Activated T-cell treated with anti-CD3 and anti-CD28 coated beads, Interleukin-2, amount 50 U/mL, for 72 hours (primary cell): ENCODE results near the gene FBXW7. TPM values are rescaled to one million over a fixed set of nuclear protein-coding genes. Genes with fewer than 3 reads are reported as not detected.

ENCODE experiments used
- ATAC-seq, 2 donors: fragments of 150-1000 bp; cut with Tn5 transposase; replicated peaks in 1 of 2; 2 replicates each; pipeline ENCODE4 v1.10.0; 2021; ENCODE audit warnings: moderate library complexity in 2 of 2, mild to moderate bottlenecking in 1 of 2
- DNase-seq, 2 donors: peaks; one replicate each; pipeline ENCODE4 v3.0.0; 2021 to 2022; ENCODE audit warnings: mixed read lengths in 1 of 2
- H3K27ac Mint-ChIP-seq: one replicate; pipeline ENCODE4 v1.8.0; 2022; ENCODE audit warnings: mild to moderate bottlenecking, moderate library complexity, mixed read lengths
- H3K27me3 Mint-ChIP-seq: one replicate; pipeline ENCODE4 v1.8.0; 2022; ENCODE audit warnings: low read depth, mixed read lengths
- H3K36me3 Mint-ChIP-seq, 2 donors: one replicate each; pipeline ENCODE4 v1.8.0; 2022; ENCODE audit warnings: mixed read lengths in 2 of 2, mild to moderate bottlenecking in 1 of 2; ENCODE audit not compliant: insufficient read depth in 2 of 2
- H3K4me1 Mint-ChIP-seq: one replicate; pipeline ENCODE4 v1.8.0; 2022; ENCODE audit warnings: low read depth, mixed read lengths
- H3K4me3 Mint-ChIP-seq, 2 donors: one replicate each; pipeline ENCODE4 v1.8.0; 2022; ENCODE audit warnings: mild to moderate bottlenecking in 2 of 2, mixed read lengths in 2 of 2, moderate library complexity in 2 of 2
- H3K9me3 Mint-ChIP-seq, 2 donors: one replicate each; pipeline ENCODE4 v1.8.0; 2022; ENCODE audit warnings: mixed read lengths in 2 of 2
- total RNA-seq, 2 donors: library from RNA; stranded (reverse); gene quantifications; one replicate each; pipeline ENCODE4 v1.2.3, GENCODE V29; 2022

The FBXW7 gene
- total RNA-seq, 2 donors from 2014 or later: 37.6 to 40.9 TPM

GRCh38 chr4:152471251-152471792, 64.6 kb downstream of the FBXW7 start:
- Mint-ChIP-seq H3K27ac (no peak overlapping the region), H3K9me3 (peaks cover 0 to 2% of the 10 kb centered on the region in 2 donors), H3K36me3 (peaks cover 0 to 2% of the 10 kb centered on the region in 2 donors), H3K27me3 (no peaks in the 10 kb centered on the region), H3K4me1 (peaks cover 5% of the 10 kb centered on the region), H3K4me3 (no peak overlapping the region)
- DNase-seq: no peak
- ATAC-seq: no peak

GRCh38 chr4:152468408-152468807, 67.5 kb downstream of the FBXW7 start:
- ATAC-seq (no peak), DNase-seq (no peak)
- H3K27ac Mint-ChIP-seq: no peak overlapping the region
- peaks cover 0 to 4% of the 10 kb centered on the region in 2 donors for H3K36me3 Mint-ChIP-seq
- H3K9me3 Mint-ChIP-seq: peaks cover 0 to 2% of the 10 kb centered on the region in 2 donors
- H3K4me1 Mint-ChIP-seq: peaks cover 21% of the 10 kb centered on the region
- H3K4me3 Mint-ChIP-seq: no peak overlapping the region
- no peaks in the 10 kb centered on the region for H3K27me3 Mint-ChIP-seq

- Mint-ChIP-seq H3K4me1 (peaks cover 34% of the 10 kb centered on the region), H3K9me3 (peaks cover 0 to 2% of the 10 kb centered on the region in 2 donors), H3K27ac (peak overlapping the region; percentile 8), H3K27me3 (no peaks in the 10 kb centered on the region), H3K36me3 (peaks cover 0 to 4% of the 10 kb centered on the region in 2 donors), H3K4me3 (no peak overlapping the region)
- DNase-seq: no peak
- no peak for ATAC-seq
Measured at GRCh38 chr4:152467101-152467500, 68.8 kb downstream of the FBXW7 start.

GRCh38 chr4:152464030-152464823, 71.7 kb downstream of the FBXW7 start:
- Mint-ChIP-seq H3K9me3 (peaks cover 0 to 2% of the 10 kb centered on the region in 2 donors), H3K27me3 (no peaks in the 10 kb centered on the region), H3K27ac (peak overlapping the region; percentile 79), H3K4me1 (peaks cover 56% of the 10 kb centered on the region), H3K4me3 (peak overlapping the region; percentile 42 to 77), H3K36me3 (peaks cover 0 to 2% of the 10 kb centered on the region in 2 donors)
- DNase-seq: no peak
- ATAC-seq: peak in 1 of 2 donors; percentile 52

GRCh38 chr4:152463562-152463961, 72.3 kb downstream of the FBXW7 start:
- peaks cover 0 to 2% of the 10 kb centered on the region in 2 donors for H3K36me3 Mint-ChIP-seq
- peak overlapping the region; percentile 42 to 77 for H3K4me3 Mint-ChIP-seq
- H3K27me3 Mint-ChIP-seq: no peaks in the 10 kb centered on the region
- DNase-seq (no peak), ATAC-seq (no peak)
- peak overlapping the region; percentile 79 for H3K27ac Mint-ChIP-seq
- H3K4me1 Mint-ChIP-seq: peaks cover 63% of the 10 kb centered on the region
- H3K9me3 Mint-ChIP-seq: peaks cover 0 to 2% of the 10 kb centered on the region in 2 donors

- Mint-ChIP-seq H3K27ac (peak overlapping the region; percentile 62), H3K36me3 (peaks cover 0 to 2% of the 10 kb centered on the region in 2 donors), H3K9me3 (peaks cover 0 to 2% of the 10 kb centered on the region in 2 donors), H3K4me3 (no peak overlapping the region), H3K27me3 (no peaks in the 10 kb centered on the region), H3K4me1 (peaks cover 69% of the 10 kb centered on the region)
- DNase-seq: no peak
- ATAC-seq: no peak
Measured at GRCh38 chr4:152462695-152463094, 73.2 kb downstream of the FBXW7 start.

GRCh38 chr4:152462047-152462446, 73.8 kb downstream of the FBXW7 start:
- Mint-ChIP-seq H3K4me1 (peaks cover 71% of the 10 kb centered on the region), H3K27me3 (no peaks in the 10 kb centered on the region), H3K4me3 (no peak overlapping the region), H3K9me3 (no peaks in the 10 kb centered on the region), H3K36me3 (peaks cover 0 to 2% of the 10 kb centered on the region in 2 donors), H3K27ac (peak overlapping the region; percentile 62)
- no peak for DNase-seq
- no peak for ATAC-seq

- Mint-ChIP-seq H3K27ac (peak overlapping the region; percentile 40), H3K27me3 (no peaks in the 10 kb centered on the region), H3K36me3 (no peaks in the 10 kb centered on the region), H3K4me1 (peaks cover 75% of the 10 kb centered on the region), H3K9me3 (no peaks in the 10 kb centered on the region), H3K4me3 (no peak overlapping the region)
- DNase-seq (no peak), ATAC-seq (no peak)
Measured at GRCh38 chr4:152460488-152460887, 75.4 kb downstream of the FBXW7 start.

- ATAC-seq (peak; percentile 81 to 82), DNase-seq (peak in 1 of 2 donors; percentile 8)
- Mint-ChIP-seq H3K4me1 (peaks cover 74% of the 10 kb centered on the region), H3K9me3 (no peaks in the 10 kb centered on the region), H3K27me3 (no peaks in the 10 kb centered on the region), H3K27ac (peak overlapping the region; percentile 87), H3K4me3 (peak overlapping the region; percentile 39 to 73), H3K36me3 (no peaks in the 10 kb centered on the region)
Measured at GRCh38 chr4:152459326-152459725, 76.6 kb downstream of the FBXW7 start.

GRCh38 chr4:152458801-152459302, 77.0 kb downstream of the FBXW7 start:
- peak in 1 of 2 donors; percentile 19 for DNase-seq
- H3K27ac Mint-ChIP-seq: peak overlapping the region; percentile 87
- H3K27me3 Mint-ChIP-seq: no peaks in the 10 kb centered on the region
- no peaks in the 10 kb centered on the region for H3K9me3 Mint-ChIP-seq
- peak overlapping the region; percentile 39 to 73 for H3K4me3 Mint-ChIP-seq
- no peaks in the 10 kb centered on the region for H3K36me3 Mint-ChIP-seq
- H3K4me1 Mint-ChIP-seq: peaks cover 69% of the 10 kb centered on the region
- peak; percentile 76 to 79 for ATAC-seq

- Mint-ChIP-seq H3K27ac (no peak overlapping the region), H3K9me3 (no peaks in the 10 kb centered on the region), H3K36me3 (no peaks in the 10 kb centered on the region), H3K4me1 (peaks cover 47% of the 10 kb centered on the region), H3K4me3 (no peak overlapping the region), H3K27me3 (no peaks in the 10 kb centered on the region)
- ATAC-seq (no peak), DNase-seq (no peak)
Measured at GRCh38 chr4:152456609-152457008, 79.3 kb downstream of the FBXW7 start.

GRCh38 chr4:152455311-152455710, 80.6 kb downstream of the FBXW7 start:
- no peaks in the 10 kb centered on the region for H3K27me3 Mint-ChIP-seq
- peaks cover 36% of the 10 kb centered on the region for H3K4me1 Mint-ChIP-seq
- H3K4me3 Mint-ChIP-seq: no peak overlapping the region
- H3K9me3 Mint-ChIP-seq: no peaks in the 10 kb centered on the region
- ATAC-seq (no peak), DNase-seq (no peak)
- H3K36me3 Mint-ChIP-seq: no peaks in the 10 kb centered on the region
- no peak overlapping the region for H3K27ac Mint-ChIP-seq

GRCh38 chr4:152454398-152455011, 81.4 kb downstream of the FBXW7 start:
- Mint-ChIP-seq H3K27ac (peak overlapping the region; percentile 54), H3K36me3 (no peaks in the 10 kb centered on the region), H3K4me1 (peaks cover 32% of the 10 kb centered on the region), H3K9me3 (no peaks in the 10 kb centered on the region), H3K4me3 (no peak overlapping the region), H3K27me3 (no peaks in the 10 kb centered on the region)
- ATAC-seq (no peak), DNase-seq (no peak)
